Right lung (tissue), 5 donors: ENCODE data around the gene IFIT2. TPM values are rescaled to one million over a fixed set of nuclear protein-coding genes. Genes with fewer than 3 reads are reported as not detected.

ENCODE experiments used
- polyA plus RNA-seq, 5 donors: library from polyadenylated mRNA; unstranded; fragments of 120-200 nt; gene quantifications; one replicate each; pipeline versions ENCODE4 v1.2.1 to v1.2.3, GENCODE V29; 2013; ENCODE audit warnings: inconsistent platforms in 1 of 5, low replicate concordance in 1 of 5; ENCODE audit not compliant: insufficient read length in 5 of 5, insufficient read depth in 1 of 5

The IFIT2 gene
- polyA plus RNA-seq, 5 donors, result 8.3 to 15.4 (median 14.0) TPM

Other genes with a start within 250 kb of the IFIT2 start
- gene CH25H, start 94.7 kb upstream of the IFIT2 start, polyA plus RNA-seq, result under 1 TPM; 0.10 to 0.22 (median 0.21) TPM
- gene LIPA, start 50.3 kb upstream of the IFIT2 start, polyA plus RNA-seq, result 10 to 100 TPM; 49.9 to 74.3 (median 62.6) TPM
- 10 to 100 TPM; 11.6 to 18.4 (median 14.1) TPM for gene IFIT3, start 26.0 kb downstream of the IFIT2 start, polyA plus RNA-seq
- gene IFIT1B, start 76.0 kb downstream of the IFIT2 start, polyA plus RNA-seq, result 1 to 10 TPM in 1 of 5 donors, under 1 TPM in 4; 0.13 to 1.1 (median 0.51) TPM
- gene IFIT1, start 90.6 kb downstream of the IFIT2 start, polyA plus RNA-seq, result 10 to 100 TPM; 12.5 to 23.3 (median 20.9) TPM
- gene IFIT5, start 112.5 kb downstream of the IFIT2 start, polyA plus RNA-seq, result 10 to 100 TPM; 14.9 to 22.5 (median 16.5) TPM
- 1 to 10 TPM in 4 of 5 donors, under 1 TPM in 1; 0.87 to 1.6 (median 1.5) TPM for gene SLC16A12, start 233.5 kb downstream of the IFIT2 start, polyA plus RNA-seq